Mucosa of gallbladder (tissue), 1 donor: ENCODE measurements around the gene GRB14. TPM values are rescaled to one million over a fixed set of nuclear protein-coding genes. Genes with fewer than 3 reads are reported as not detected.
"Not testable (repeated sequence)": the region's sequence is repeated elsewhere in the genome, so short reads cannot be mapped to it uniquely, and the experiment has no call there.

ENCODE experiments used
- DNase-seq: peaks from one replicate; pipeline ENCODE4 v3.0.0-alpha.2; 2020; ENCODE audit warnings: low spot score
- total RNA-seq: library from RNA; stranded (reverse); gene quantifications from one replicate; pipeline ENCODE4 v1.2.1, GENCODE V29; 2021
- donor health status: DM: no; HTN: no; CAD: no.

Gene GRB14
- total RNA-seq, 1 donor from 2014 or later, result 2.5 TPM

GRCh38 chr2:164495491-164496223 is 125.6 kb downstream of the GRB14 start:
- no peak for DNase-seq

GRCh38 chr2:164485541-164485940 is 135.7 kb downstream of the GRB14 start:
- no peak for DNase-seq

- DNase-seq, result no peak
Observed at GRCh38 chr2:164479460-164479859, 141.8 kb downstream of the GRB14 start.

- no peak for DNase-seq
Observed at GRCh38 chr2:164478205-164478604, 143.1 kb downstream of the GRB14 start.

GRCh38 chr2:164474873-164475272 is 146.4 kb downstream of the GRB14 start:
- no peak for DNase-seq

- DNase-seq, result no peak
Observed at GRCh38 chr2:164473021-164473420, 148.3 kb downstream of the GRB14 start.

GRCh38 chr2:164465047-164465446 is 156.2 kb downstream of the GRB14 start:
- DNase-seq, result not testable (repeated sequence)

GRCh38 chr2:164464376-164464775 is 156.9 kb downstream of the GRB14 start:
- DNase-seq, result no peak

GRCh38 chr2:164458792-164459191 is 162.5 kb downstream of the GRB14 start:
- no peak for DNase-seq

GRCh38 chr2:164457271-164457670 is 164.0 kb downstream of the GRB14 start:
- DNase-seq, result no peak

GRCh38 chr2:164456619-164457018 is 164.7 kb downstream of the GRB14 start:
- DNase-seq, result no peak

GRCh38 chr2:164453656-164454305 is 167.5 kb downstream of the GRB14 start:
- DNase-seq, result no peak

GRCh38 chr2:164450278-164450677 is 171.0 kb downstream of the GRB14 start:
- DNase-seq, result no peak

- DNase-seq, result no peak
Observed at GRCh38 chr2:164449706-164450105, 171.6 kb downstream of the GRB14 start.

- no peak for DNase-seq
Observed at GRCh38 chr2:164447660-164448059, 173.6 kb downstream of the GRB14 start.

Other genes starting within 250 kb of the GRB14 start
- gene COBLL1, start 220.3 kb upstream of the GRB14 start, total RNA-seq, result 52.9 TPM